HepG2 (cell line): Measurements from ENCODE around the gene RARG. TPM values are rescaled to one million over a fixed set of nuclear protein-coding genes. Genes with fewer than 3 reads are reported as not detected.
A peak's percentile ranks its signal among the peaks of the same experiment; 100 is the strongest.

ENCODE experiments used
- ATAC-seq: fragments of 200-7000 bp; cut with Tn5 transposase; 3 replicates; pipeline ENCODE4 v1.9.1; 2020; ENCODE audit warnings: mild to moderate bottlenecking, moderate library complexity
- BruUV-seq: library from RNA; stranded (reverse); fragments of 400-500 nt; replicated peaks from 2 replicates; lab custom pipeline; 2021; lab: Mats Ljungman, UMichigan
- CTCF ChIA-PET: fragments of 300-600 bp; formaldehyde crosslinking; extraction: SDS; loops from one replicate; lab custom pipeline; 2021; ENCODE audit warnings: low total read pairs, inconsistent platforms, low intra/inter-chr PET ratio; lab: Yijun Ruan, JAX
- POLR2A ChIA-PET: fragments of 350-600 bp; sonication (Branson Sonifier 250); formaldehyde crosslinking; loops from one replicate; lab custom pipeline; 2020; ENCODE audit warnings: antibody characterized with exemption, inconsistent platforms; lab: Yijun Ruan, JAX
- DNase-seq: peaks from one replicate; pipeline ENCODE4 v3.0.0-alpha.2; 2015; ENCODE audit warnings: low spot score
- FAIRE-seq: peaks from 3 replicates; lab custom pipeline; 2011; peaks lifted over from hg19 to GRCh38; lab: Jason Lieb, UNC
- H2AFZ ChIP-seq: one replicate; pipeline ENCODE4 v1.6.1; 2011; ENCODE audit warnings: low read length, inconsistent platforms
- H3K27ac ChIP-seq: fragments of 300-600 bp; 3 replicates; pipeline ENCODE4 v1.8.0; 2011; ENCODE audit warnings: mixed run types, mild to moderate bottlenecking, mixed read lengths, low read length, inconsistent platforms; ENCODE audit not compliant: insufficient read depth; ENCODE audit errors: extremely low read length
- H3K27me3 ChIP-seq, 2 experiments: fragments of 200-600 bp in 1 of 2; 2 replicates in 1 of 2; 3 replicates in 1 of 2; pipeline versions ENCODE4 v1.6.0 to v1.8.0; 2011; ENCODE audit warnings: low read length in 2 of 2, mild to moderate bottlenecking in 2 of 2, moderate library complexity in 2 of 2, inconsistent platforms in 1 of 2; ENCODE audit not compliant: insufficient read depth in 2 of 2, control insufficient read depth in 1 of 2
- H3K36me3 ChIP-seq, 2 experiments: fragments of 200-600 bp in 1 of 2; replicated peaks in 1 of 2; 2 replicates in 1 of 2; 3 replicates in 1 of 2; pipeline versions ENCODE4 v1.5.1 to v1.8.0; 2011; ENCODE audit warnings: low read length in 2 of 2, inconsistent platforms in 1 of 2; ENCODE audit not compliant: insufficient read depth in 2 of 2, control insufficient read depth in 1 of 2
- H3K4me1 ChIP-seq: 2 replicates; pipeline ENCODE4 v1.5.1; 2012; ENCODE audit warnings: low read length, inconsistent platforms; ENCODE audit not compliant: insufficient read depth
- H3K4me2 ChIP-seq: 2 replicates; pipeline ENCODE4 v1.6.0; 2011; ENCODE audit warnings: low read depth, low read length, inconsistent platforms
- H3K4me3 ChIP-seq, 3 experiments: fragments of 200-600 bp in 1 of 3; sonication (generic), shearing (Covaris generic) in 1 of 3; replicated peaks in 1 of 3; 2 replicates each; pipeline ENCODE4 v1.5.1; 2011 to 2016; ENCODE audit warnings: low read length in 3 of 3, inconsistent platforms in 2 of 3, low read depth in 2 of 3, mild to moderate bottlenecking in 2 of 3, control low read depth in 1 of 3, mixed read lengths in 1 of 3; ENCODE audit not compliant: insufficient read depth in 1 of 3
- H3K79me2 ChIP-seq: one replicate; pipeline ENCODE4 v1.6.1; 2011; ENCODE audit warnings: low read length, inconsistent platforms; ENCODE audit not compliant: insufficient read depth
- H3K9ac ChIP-seq: 2 replicates; pipeline ENCODE4 v1.6.0; 2011; ENCODE audit warnings: mild to moderate bottlenecking, low read depth, low read length, inconsistent platforms; ENCODE audit not compliant: insufficient read depth
- H3K9me3 ChIP-seq: 2 replicates; pipeline ENCODE4 v1.5.1; 2012; ENCODE audit warnings: mild to moderate bottlenecking, low read length
- H4K20me1 ChIP-seq: 2 replicates; pipeline ENCODE4 v1.6.0; 2011; ENCODE audit warnings: inconsistent platforms, mild to moderate bottlenecking, low read length, moderate library complexity; ENCODE audit not compliant: insufficient read depth
- HNRNPK ChIP-seq: fragments of 200-400 bp; formaldehyde crosslinking; IDR thresholded peaks from 2 replicates; pipeline ENCODE4 v1.6.1; 2018; ENCODE audit warnings: low read length, low read depth, moderate library complexity, mild to moderate bottlenecking; ENCODE audit not compliant: poor library complexity, severe bottlenecking
- JUN ChIP-seq: sonication (generic); formaldehyde crosslinking; IDR thresholded peaks from 2 replicates; pipeline ENCODE4 v1.4.0; 2020; ENCODE audit warnings: mild to moderate bottlenecking, missing genetic modification reagents
- RFXANK ChIP-seq: IDR thresholded peaks from 2 replicates; pipeline ENCODE4 v1.6.1; 2016
- TFDP1 ChIP-seq: IDR thresholded peaks from 2 replicates; pipeline ENCODE4 v1.6.1; 2016; ENCODE audit warnings: missing compliant biosample characterization, missing genetic modification reagents, borderline replicate concordance
- ZNF552 ChIP-seq: sonication (generic); formaldehyde crosslinking; IDR thresholded peaks from 2 replicates; pipeline ENCODE4 v1.9.0; 2022; ENCODE audit warnings: missing genetic modification reagents, mild to moderate bottlenecking, borderline replicate concordance
- ZNF646 ChIP-seq: sonication (generic); formaldehyde crosslinking; IDR thresholded peaks from 2 replicates; pipeline ENCODE4 v1.9.0; 2021; ENCODE audit warnings: mild to moderate bottlenecking, missing genetic modification reagents
- ZNF878 ChIP-seq: sonication (generic); formaldehyde crosslinking; IDR thresholded peaks from 2 replicates; pipeline ENCODE4 v1.8.1; 2023; ENCODE audit warnings: mild to moderate bottlenecking, missing genetic modification reagents, moderate library complexity
- WGBS: methylation state at CpG from one replicate; pipeline ENCODE4 v1.1.6; 2017; ENCODE audit warnings: low lambda C conversion rate; 5-methylcytosine and 5-hydroxymethylcytosine counted together
- in situ Hi-C: cut with HindIII; loops from 2 replicates; pipeline ENCODE4 v1.10.0; 2017; ENCODE audit warnings: low pct_unique_long_range_greater_than_20kb; ENCODE audit not compliant: extremely low pct_ligation_motif_present
- intact Hi-C: fragments of 100-400 bp; cut with micrococcal nuclease; formaldehyde crosslinking; loops from one replicate; pipeline ENCODE4 v1.10.0; 2022; ENCODE audit not compliant: unreplicated experiment
- polyA plus RNA-seq, 8 experiments: library from polyadenylated mRNA; depleted of rRNA in 3 of 8; stranded (reverse) in 7 of 8; unstranded in 1 of 8; fragments of >200 nt; fragmentation: Illumina TruSeq in 4 of 8; extraction: Trizol in 4 of 8; gene quantifications; 2 replicates each; pipeline versions ENCODE4 v1.2.1 to v1.2.3, GENCODE V29; 2011 to 2016; ENCODE audit warnings: low read depth in 4 of 8, missing spikeins in 1 of 8, mixed read lengths in 1 of 8; ENCODE audit not compliant: insufficient read depth in 1 of 8
- total RNA-seq, 5 experiments: library from RNA; depleted of rRNA; stranded (reverse); fragments of >200 nt; fragmentation: Illumina TruSeq; extraction: Trizol; gene quantifications; 2 replicates each; pipeline ENCODE4 v1.2.3, GENCODE V29; 2016; ENCODE audit warnings: low read depth in 1 of 5

Gene RARG
- total and polyA plus RNA-seq, 2 of the 13 experiments (the other 11 are each of a cell fraction or from before 2014, with no cell fraction given) = 0.77 to 1.5 TPM

GRCh38 chr12:53218551-53219291, 13.3 kb downstream of the RARG start:
- ATAC-seq (no peak), FAIRE-seq (no peak), DNase-seq (no peak)
- Histone ChIP-seq H3K4me3 (peak overlapping the region in 2 of 3 experiments; percentile 75 to 89; a peak in 4 of 6 replicates), H3K27me3 (peaks cover 0 to 8% of the 10 kb centered on the region in 2 experiments; a peak in 3 of 5 replicates), H3K79me2 (no peaks in the 10 kb centered on the region), H4K20me1 (no peaks in the 10 kb centered on the region), H3K9me3 (no peaks in the 10 kb centered on the region), H3K4me2 (peak overlapping the region; percentile 100), H2AFZ (no peak overlapping the region), H3K4me1 (peaks cover 57% of the 10 kb centered on the region), H3K36me3 (no peaks in the 10 kb centered on the region; a peak in 1 of 5 replicates), H3K9ac (no peak overlapping the region; the same call in 1 of the 2 replicates), H3K27ac (no peak overlapping the region)
- 59% methylated on average over 29 of the region's 30 CpGs for WGBS
- no peak for TF ChIP-seq JUN
- no peak for TF ChIP-seq ZNF878
- no peak for TF ChIP-seq RFXANK (CRISPR knock-in tag)
- no peak for TF ChIP-seq ZNF552 (CRISPR knock-in tag)
- TF ChIP-seq TFDP1 (CRISPR knock-in tag) = no peak
- ChIA-PET POLR2A (interaction anchor here (1.9 to 3.7 kb wide), 3 partner anchors 34 to 77 kb away, joined by 8 to 17 read pairs (median 9); partner anchors contain the start of genes CSAD, PFDN5 and ZNF740), CTCF (no interaction called here)
- in situ Hi-C loops (loop anchor here (5.0 kb wide), 1 partner anchor 49 kb away; the partner anchor contains the start of gene ESPL1), intact Hi-C loops (no loop called here)
- no TSS peak for BruUV-seq

GRCh38 chr12:53217931-53218307, 14.1 kb downstream of the RARG start:
- Histone ChIP-seq H3K27ac (no peak overlapping the region), H3K4me3 (no peak overlapping the region), H3K36me3 (no peaks in the 10 kb centered on the region; a peak in 1 of 5 replicates), H4K20me1 (no peaks in the 10 kb centered on the region), H3K9me3 (no peaks in the 10 kb centered on the region), H3K4me1 (peaks cover 50% of the 10 kb centered on the region), H3K79me2 (no peaks in the 10 kb centered on the region), H3K4me2 (peak overlapping the region; percentile 25), H3K9ac (no peak overlapping the region), H2AFZ (no peak overlapping the region), H3K27me3 (peaks cover 0 to 8% of the 10 kb centered on the region in 2 experiments; a peak in 2 of 5 replicates)
- in situ Hi-C loops = loop anchor here (5.0 kb wide), 1 partner anchor 49 kb away; the partner anchor contains the start of gene ESPL1
- no peak for DNase-seq
- FAIRE-seq = no peak
- intact Hi-C loops = no loop called here
- 0% methylated on average over 2 of the region's 3 CpGs for WGBS
- POLR2A ChIA-PET = interaction anchor here (1.7 to 3.7 kb wide), 4 partner anchors 33 to 103 kb away, joined by 6 to 17 read pairs (median 7); partner anchors contain the start of gene PFDN5
- no peak for ATAC-seq
- CTCF ChIA-PET = no interaction called here
- TF ChIP-seq HNRNPK (no peak), ZNF646 (CRISPR knock-in tag) (peak; percentile 97)
- no TSS peak for BruUV-seq
